Mesenchymal stem cell (in vitro differentiated cells and primary cell): ENCODE measurements around the gene USP3.

ENCODE experiments used
- DNase-seq: peaks from one replicate; pipeline ENCODE4 v3.0.0-alpha.2; 2013
- H2AFZ ChIP-seq: one replicate; pipeline ENCODE4 v1.6.1; 2013; ENCODE audit warnings: low read depth, mild to moderate bottlenecking, control low read depth, inconsistent platforms, low read length, moderate library complexity
- H2AK5ac ChIP-seq: 2 replicates; pipeline ENCODE4 v1.6.1; 2013; ENCODE audit warnings: low read length, moderate library complexity, mild to moderate bottlenecking, inconsistent platforms; ENCODE audit not compliant: severe bottlenecking
- H2BK120ac ChIP-seq: one replicate; pipeline ENCODE4 v1.6.1; 2013; ENCODE audit warnings: low read depth, mild to moderate bottlenecking, inconsistent platforms, low read length, moderate library complexity
- H2BK12ac ChIP-seq, 2 experiments: one replicate each; pipeline ENCODE4 v1.6.1; 2013; ENCODE audit warnings: inconsistent platforms in 2 of 2, low read length in 2 of 2, mild to moderate bottlenecking in 2 of 2, moderate library complexity in 2 of 2, control low read depth in 1 of 2
- H2BK15ac ChIP-seq: one replicate; pipeline ENCODE4 v1.6.1; 2013; ENCODE audit warnings: mild to moderate bottlenecking, low read depth, inconsistent platforms; ENCODE audit not compliant: poor library complexity, severe bottlenecking
- H2BK5ac ChIP-seq: 2 replicates; pipeline ENCODE4 v1.6.1; 2013; ENCODE audit warnings: low read depth, mild to moderate bottlenecking, low read length, control low read depth, inconsistent platforms; ENCODE audit not compliant: poor library complexity, severe bottlenecking
- H3K14ac ChIP-seq, 2 experiments: one replicate each; pipeline ENCODE4 v1.6.1; 2013; ENCODE audit warnings: inconsistent platforms in 2 of 2, low read length in 2 of 2, control low read depth in 1 of 2, mild to moderate bottlenecking in 1 of 2, moderate library complexity in 1 of 2
- H3K18ac ChIP-seq, 2 experiments: one replicate each; pipeline ENCODE4 v1.6.1; 2013; ENCODE audit warnings: inconsistent platforms in 2 of 2, low read length in 2 of 2, control low read depth in 1 of 2, low read depth in 1 of 2, mild to moderate bottlenecking in 1 of 2
- H3K23ac ChIP-seq, 2 experiments: one replicate each; pipeline ENCODE4 v1.6.1; 2013; ENCODE audit warnings: inconsistent platforms in 2 of 2, low read length in 2 of 2, mild to moderate bottlenecking in 2 of 2, moderate library complexity in 2 of 2, control low read depth in 1 of 2
- H3K27ac ChIP-seq: 2 replicates; pipeline ENCODE4 v1.5.1; 2013; ENCODE audit warnings: mild to moderate bottlenecking, moderate library complexity, low read length, control low read depth, inconsistent platforms; ENCODE audit not compliant: poor library complexity, severe bottlenecking
- H3K27me3 ChIP-seq, 2 experiments: 2 replicates each; pipeline versions ENCODE4 v1.6.1 to v1.7.0; 2013; ENCODE audit warnings: low read length in 2 of 2, mild to moderate bottlenecking in 2 of 2, moderate library complexity in 2 of 2, control low read depth in 1 of 2, inconsistent platforms in 1 of 2; ENCODE audit not compliant: control insufficient read depth in 1 of 2, insufficient read depth in 1 of 2
- H3K36me3 ChIP-seq, 2 experiments: 2 replicates each; pipeline versions ENCODE4 v1.6.1 to v1.7.0; 2013; ENCODE audit warnings: low read length in 2 of 2, control low read depth in 1 of 2, inconsistent platforms in 1 of 2, low read depth in 1 of 2, mild to moderate bottlenecking in 1 of 2; ENCODE audit not compliant: insufficient read depth in 2 of 2, control insufficient read depth in 1 of 2
- H3K4ac ChIP-seq, 2 experiments: one replicate each; pipeline ENCODE4 v1.6.1; 2013; ENCODE audit warnings: inconsistent platforms in 2 of 2, low read length in 2 of 2, mild to moderate bottlenecking in 2 of 2, moderate library complexity in 2 of 2, control low read depth in 1 of 2, low read depth in 1 of 2
- H3K4me1 ChIP-seq: 2 replicates; pipeline ENCODE4 v1.6.1; 2013; ENCODE audit warnings: low read depth, low read length, control low read depth; ENCODE audit not compliant: control insufficient read depth, insufficient read depth
- H3K4me2 ChIP-seq: 2 replicates; pipeline ENCODE4 v1.6.1; 2013; ENCODE audit warnings: low read length, mild to moderate bottlenecking, inconsistent platforms; ENCODE audit not compliant: poor library complexity, severe bottlenecking
- H3K4me3 ChIP-seq, 2 experiments: 2 replicates each; pipeline versions ENCODE4 v1.5.1 to v1.7.0; 2013; ENCODE audit warnings: low read length in 2 of 2, mild to moderate bottlenecking in 2 of 2, control low read depth in 1 of 2, low read depth in 1 of 2; ENCODE audit not compliant: insufficient read depth in 1 of 2
- H3K79me1 ChIP-seq: replicated peaks from 2 replicates; pipeline ENCODE4 v1.6.1; 2013; ENCODE audit warnings: mild to moderate bottlenecking, control low read depth, low read length, inconsistent platforms; ENCODE audit not compliant: poor library complexity, severe bottlenecking
- H3K9ac ChIP-seq: 2 replicates; pipeline ENCODE4 v1.7.0; 2013; ENCODE audit warnings: mild to moderate bottlenecking, low read length, moderate library complexity
- H3K9me3 ChIP-seq: 2 replicates; pipeline ENCODE4 v1.7.0; 2013; ENCODE audit warnings: mild to moderate bottlenecking, low read length; ENCODE audit not compliant: control insufficient read depth
- H4K8ac ChIP-seq: one replicate; pipeline ENCODE4 v1.6.1; 2013; ENCODE audit warnings: inconsistent platforms, mild to moderate bottlenecking, low read length, moderate library complexity
- H4K91ac ChIP-seq: one replicate; pipeline ENCODE4 v1.6.1; 2013; ENCODE audit warnings: mild to moderate bottlenecking, low read length, inconsistent platforms
- whole genome bisulfite sequencing: methylation state at CpG from one replicate; pipeline ENCODE4 v1.1.7; 2013; ENCODE audit warnings: mixed read lengths; 5-methylcytosine and 5-hydroxymethylcytosine counted together

USP3 gene

DNA sequence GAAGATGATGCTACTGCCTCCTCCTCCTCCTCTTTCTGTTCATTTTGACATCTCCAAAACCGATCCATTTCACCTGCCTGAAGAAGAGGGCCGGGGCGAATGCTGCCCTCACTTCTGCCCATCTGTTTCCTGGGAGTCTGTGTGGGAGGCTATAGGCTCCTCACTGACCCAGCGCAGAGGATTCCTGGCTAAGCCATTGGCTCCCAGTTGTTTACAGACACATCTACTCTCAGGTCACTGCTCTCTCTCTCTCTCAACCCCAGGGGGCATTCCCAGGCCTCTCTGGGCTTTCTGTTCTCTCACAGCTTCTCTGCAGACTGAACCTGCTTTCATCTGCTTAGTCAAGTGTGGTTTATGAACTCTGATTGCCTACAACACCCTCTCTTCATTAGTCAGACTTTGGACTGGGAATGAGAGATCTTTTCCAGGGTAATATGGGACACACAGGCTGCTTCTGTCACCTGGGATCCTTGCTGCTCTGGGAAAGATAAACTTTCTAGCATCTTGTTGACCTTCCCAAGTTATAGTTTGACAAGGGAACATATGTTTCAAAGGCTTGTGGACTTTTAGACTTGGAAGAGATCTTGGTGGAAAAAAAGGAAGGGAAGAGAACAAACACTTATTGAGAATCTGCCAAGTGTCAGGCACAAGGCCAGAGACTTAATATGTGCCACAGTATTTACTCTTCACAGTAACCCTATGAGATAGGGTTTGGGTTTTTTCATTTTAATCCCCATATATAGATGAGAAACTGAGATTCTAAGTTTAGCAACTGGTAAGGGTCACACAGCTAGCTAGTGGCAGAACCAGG, 30.2 kb upstream of the USP3 start:
- H3K4ac ChIP-seq, result no peak overlapping the region
- no peak overlapping the region for H3K4me2 ChIP-seq
- H3K14ac ChIP-seq, result no peak overlapping the region
- H3K9me3 ChIP-seq, result no peaks in the 10 kb centered on the region
- no peak overlapping the region for H3K9ac ChIP-seq
- no peaks in the 10 kb centered on the region for H3K36me3 ChIP-seq
- peak; percentile 97 for DNase-seq
- H2BK15ac ChIP-seq, result no peak overlapping the region
- H2AK5ac ChIP-seq, result no peak overlapping the region
- H2BK12ac ChIP-seq, result peak overlapping the region in 1 of 2 experiments; percentile 97
- no peak overlapping the region for H2BK120ac ChIP-seq
- no peak overlapping the region for H4K91ac ChIP-seq
- H3K27ac ChIP-seq, result peak overlapping the region; percentile 50
- no peaks in the 10 kb centered on the region for H3K27me3 ChIP-seq
- H2BK5ac ChIP-seq, result no peak overlapping the region
- H3K23ac ChIP-seq, result no peak overlapping the region
- peak overlapping the region in 1 of 2 experiments; percentile 75 for H3K18ac ChIP-seq
- no peak overlapping the region for H2AFZ ChIP-seq
- H3K79me1 ChIP-seq, result no peaks in the 10 kb centered on the region
- H3K4me1 ChIP-seq, result peaks cover 27% of the 10 kb centered on the region
- WGBS, result 44% methylated on average over 4 of the region's 4 CpGs
- no peak overlapping the region for H4K8ac ChIP-seq
- no peak overlapping the region for H3K4me3 ChIP-seq

DNA sequence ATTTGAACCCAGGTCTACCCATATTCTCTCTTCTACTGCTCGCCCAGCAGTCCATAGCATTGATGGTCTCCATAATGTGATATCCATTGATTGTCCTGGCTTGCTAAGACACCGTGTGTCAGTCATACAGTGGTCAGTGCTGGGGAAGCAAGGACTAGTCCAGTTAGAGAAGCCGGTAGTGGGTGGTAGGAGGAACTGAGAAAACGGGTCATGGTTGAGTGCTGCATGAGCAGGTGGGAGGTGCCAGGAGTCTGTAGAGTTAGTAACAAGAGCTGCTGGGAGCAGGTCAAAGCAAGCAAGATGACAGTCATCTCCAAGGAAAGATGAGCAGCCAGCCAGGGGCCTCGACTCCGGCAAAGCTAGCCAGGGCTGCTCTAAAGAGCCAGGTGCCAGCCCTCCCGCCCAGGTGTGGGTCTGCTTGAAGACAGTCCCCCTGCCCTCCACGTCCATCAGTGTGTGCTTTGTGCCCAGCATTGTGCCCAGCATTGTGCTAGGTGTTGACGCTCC, 29.5 kb upstream of the USP3 start:
- Histone ChIP-seq H2BK5ac (no peak overlapping the region), H3K27me3 (no peaks in the 10 kb centered on the region), H3K79me1 (no peaks in the 10 kb centered on the region), H3K4me2 (no peak overlapping the region), H2AK5ac (no peak overlapping the region), H3K9me3 (no peaks in the 10 kb centered on the region), H3K4me1 (peaks cover 31% of the 10 kb centered on the region), H3K9ac (no peak overlapping the region), H3K14ac (peak overlapping the region in 1 of 2 experiments; percentile 92), H2BK12ac (peak overlapping the region in 1 of 2 experiments; percentile 97), H4K91ac (peak overlapping the region; percentile 34), H2AFZ (no peak overlapping the region), H3K23ac (no peak overlapping the region), H2BK120ac (no peak overlapping the region), H3K4me3 (no peak overlapping the region), H3K4ac (peak overlapping the region in 1 of 2 experiments; percentile 54), H3K18ac (peak overlapping the region in 1 of 2 experiments; percentile 75), H2BK15ac (no peak overlapping the region), H4K8ac (no peak overlapping the region), H3K27ac (peak overlapping the region; percentile 50), H3K36me3 (no peaks in the 10 kb centered on the region)
- peak; percentile 42 for DNase-seq
- 92% methylated on average over 9 of the region's 9 CpGs for WGBS

DNA sequence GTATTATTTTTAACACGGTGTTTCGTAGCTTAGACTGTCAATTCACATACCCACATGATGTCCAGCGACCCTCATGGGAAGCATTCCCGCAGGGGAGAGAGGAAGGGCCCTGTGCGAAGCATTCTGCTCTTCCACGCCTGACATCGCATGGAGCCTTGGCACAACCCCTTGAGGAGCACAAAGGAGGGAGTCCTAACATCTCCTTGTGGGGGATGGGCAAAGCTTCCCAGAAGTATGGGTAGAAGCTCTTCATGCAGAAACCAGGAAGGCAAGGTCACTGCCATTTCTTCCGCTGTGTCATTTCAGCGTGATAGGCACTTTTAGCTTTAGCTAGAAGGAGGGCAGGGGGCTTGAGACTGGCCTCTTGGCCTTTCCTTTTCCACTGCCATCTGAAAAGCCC, 28.7 kb upstream of the USP3 start:
- Histone ChIP-seq H2BK12ac (peak overlapping the region; percentile 75 to 94), H3K79me1 (no peaks in the 10 kb centered on the region), H2BK5ac (no peak overlapping the region), H3K18ac (peak overlapping the region; percentile 31 to 90), H3K4me1 (peaks cover 39% of the 10 kb centered on the region), H3K23ac (peak overlapping the region in 1 of 2 experiments; percentile 9), H3K9me3 (no peaks in the 10 kb centered on the region), H4K91ac (peak overlapping the region; percentile 57), H4K8ac (peak overlapping the region; percentile 84), H2AK5ac (peak overlapping the region; percentile 98), H3K27ac (peak overlapping the region; percentile 48), H3K14ac (no peak overlapping the region), H2BK120ac (no peak overlapping the region), H3K4ac (peak overlapping the region; percentile 19 to 35), H3K4me2 (no peak overlapping the region), H3K9ac (peak overlapping the region; percentile 77), H2BK15ac (peak overlapping the region; percentile 44), H3K36me3 (no peaks in the 10 kb centered on the region), H3K4me3 (no peak overlapping the region), H2AFZ (peak overlapping the region; percentile 36), H3K27me3 (no peaks in the 10 kb centered on the region)
- WGBS, result 90% methylated on average over 9 of the region's 9 CpGs
- no peak for DNase-seq

DNA sequence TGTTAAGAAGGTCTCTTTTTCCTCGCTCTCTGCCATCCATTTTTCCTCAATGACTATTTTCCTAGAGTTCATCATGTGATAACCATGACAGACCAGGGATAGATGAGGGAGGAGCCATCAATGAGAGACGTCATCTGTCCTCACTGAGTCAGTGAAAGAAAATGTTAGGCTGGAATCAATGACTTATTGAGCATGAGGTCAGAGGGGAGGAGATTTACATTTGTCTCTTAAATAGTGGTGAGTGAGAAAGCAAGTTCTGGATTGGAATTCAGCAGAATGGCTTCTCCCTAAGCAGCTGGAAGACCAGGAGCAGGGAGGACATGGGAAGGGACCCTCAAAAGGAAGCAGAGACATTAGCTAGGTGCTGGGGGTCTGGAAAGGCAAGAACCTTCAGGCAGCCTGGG, 28.2 kb upstream of the USP3 start:
- Histone ChIP-seq H3K79me1 (no peaks in the 10 kb centered on the region), H3K27me3 (no peaks in the 10 kb centered on the region), H3K4me3 (peak overlapping the region in 1 of 2 experiments; percentile 2), H2BK5ac (peak overlapping the region; percentile 75), H3K9me3 (no peaks in the 10 kb centered on the region), H4K8ac (peak overlapping the region; percentile 90), H3K4ac (peak overlapping the region; percentile 27 to 73), H2AFZ (no peak overlapping the region), H3K18ac (peak overlapping the region; percentile 69 to 89), H2BK15ac (peak overlapping the region; percentile 75), H3K4me1 (peaks cover 42% of the 10 kb centered on the region), H3K23ac (no peak overlapping the region), H4K91ac (peak overlapping the region; percentile 93), H2BK12ac (peak overlapping the region; percentile 91 to 98), H3K14ac (peak overlapping the region in 1 of 2 experiments; percentile 73), H3K4me2 (no peak overlapping the region), H3K36me3 (no peaks in the 10 kb centered on the region), H3K9ac (peak overlapping the region; percentile 78), H2BK120ac (peak overlapping the region; percentile 54), H3K27ac (peak overlapping the region; percentile 48), H2AK5ac (peak overlapping the region; percentile 94)
- 0% methylated on average over 1 of the region's 2 CpGs for WGBS
- peak; percentile 99 for DNase-seq
